HepG2 (cell line): ENCODE measurements around the gene PLCB4.

Experiments
- ARNT ChIP-seq: fragments of 450-650 bp; IDR thresholded peaks from 2 replicates; pipeline ENCODE4 v1.6.1; 2017
- CCDC6 ChIP-seq: sonication (generic); formaldehyde crosslinking; IDR thresholded peaks from 2 replicates; pipeline ENCODE4 v1.8.1; 2022; ENCODE audit warnings: mild to moderate bottlenecking, missing genetic modification reagents, moderate library complexity
- CHD2 ChIP-seq: IDR thresholded peaks from 2 replicates; pipeline ENCODE4 v1.6.1; 2011; ENCODE audit warnings: low read depth, low read length, improper control_type of control experiment
- MAF1 ChIP-seq: sonication (generic); formaldehyde crosslinking; IDR thresholded peaks from 2 replicates; pipeline ENCODE4 v1.5.0; 2020; ENCODE audit warnings: missing genetic modification reagents, borderline replicate concordance
- RAD21 ChIP-seq: fragments of 450-650 bp; formaldehyde crosslinking; IDR thresholded peaks from 2 replicates; pipeline ENCODE4 v1.5.0; 2020; ENCODE audit warnings: mild to moderate bottlenecking
- ZBTB8A ChIP-seq: sonication (generic); formaldehyde crosslinking; IDR thresholded peaks from 2 replicates; pipeline ENCODE4 v1.4.0; 2020; ENCODE audit warnings: mild to moderate bottlenecking, low read depth, missing genetic modification reagents, borderline replicate concordance
- ZMYM2 ChIP-seq: sonication (generic); formaldehyde crosslinking; IDR thresholded peaks from 2 replicates; pipeline ENCODE4 v1.8.0; 2022; ENCODE audit warnings: mild to moderate bottlenecking, missing genetic modification reagents
- TF ChIP-seq, protein P1 (sequence below): sonication (generic); formaldehyde crosslinking; IDR thresholded peaks from 2 replicates; pipeline ENCODE4 v1.5.0; 2020; ENCODE audit warnings: mild to moderate bottlenecking, missing genetic modification reagents, moderate library complexity
- TF ChIP-seq, protein P2 (sequence below): sonication (generic); formaldehyde crosslinking; IDR thresholded peaks from 2 replicates; pipeline ENCODE4 v1.4.0; 2020; ENCODE audit warnings: missing genetic modification reagents, borderline replicate concordance
- TF ChIP-seq, protein P3 (sequence below): sonication (generic); formaldehyde crosslinking; IDR thresholded peaks from 2 replicates; pipeline ENCODE4 v1.8.0; 2022; ENCODE audit warnings: mild to moderate bottlenecking, missing genetic modification reagents, moderate library complexity

DNA sequence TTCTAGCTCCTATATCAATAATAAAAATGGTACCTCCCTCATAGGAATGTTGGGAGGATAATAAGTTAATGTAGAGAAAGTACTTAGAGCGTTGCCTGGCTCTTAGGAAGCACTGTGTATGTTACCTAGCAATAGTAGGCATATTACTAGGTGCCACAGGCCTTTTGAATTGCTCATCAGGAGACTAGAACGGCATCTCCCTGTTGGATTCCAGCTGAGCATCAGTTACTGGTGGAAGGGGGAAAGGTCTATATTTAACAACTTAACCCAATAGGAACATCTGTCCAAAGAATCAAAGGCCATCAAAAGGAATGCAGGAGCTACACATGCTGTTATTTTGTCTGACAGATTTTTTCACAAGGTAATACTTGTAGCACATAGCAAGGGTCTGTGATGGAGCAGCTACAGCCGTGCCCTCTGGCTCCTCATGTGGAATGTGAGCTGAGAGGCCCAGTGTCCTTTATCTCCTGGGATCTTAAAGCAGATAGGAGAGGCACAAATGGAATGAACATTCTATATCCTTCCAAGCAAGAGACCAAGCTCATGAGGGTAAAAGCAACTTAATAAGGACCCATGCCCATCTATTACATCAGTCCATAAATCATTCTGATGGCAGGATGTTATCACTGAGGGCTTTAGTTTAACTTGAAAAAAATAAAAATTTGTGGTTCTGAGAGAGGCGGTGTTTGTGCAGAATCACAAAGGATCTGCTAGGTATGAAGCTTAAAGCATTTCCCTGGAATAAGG lies 260.6 kb downstream of the PLCB4 start:
- TF ChIP-seq CCDC6 (CRISPR knock-in tag) (no peak), MAF1 (CRISPR knock-in tag) (no peak), CHD2 (no peak), ARNT (no peak), RAD21 (CRISPR knock-in tag) (no peak), ZMYM2 (no peak), ZBTB8A (CRISPR knock-in tag) (no peak)
- TF ChIP-seq, protein P1, sequence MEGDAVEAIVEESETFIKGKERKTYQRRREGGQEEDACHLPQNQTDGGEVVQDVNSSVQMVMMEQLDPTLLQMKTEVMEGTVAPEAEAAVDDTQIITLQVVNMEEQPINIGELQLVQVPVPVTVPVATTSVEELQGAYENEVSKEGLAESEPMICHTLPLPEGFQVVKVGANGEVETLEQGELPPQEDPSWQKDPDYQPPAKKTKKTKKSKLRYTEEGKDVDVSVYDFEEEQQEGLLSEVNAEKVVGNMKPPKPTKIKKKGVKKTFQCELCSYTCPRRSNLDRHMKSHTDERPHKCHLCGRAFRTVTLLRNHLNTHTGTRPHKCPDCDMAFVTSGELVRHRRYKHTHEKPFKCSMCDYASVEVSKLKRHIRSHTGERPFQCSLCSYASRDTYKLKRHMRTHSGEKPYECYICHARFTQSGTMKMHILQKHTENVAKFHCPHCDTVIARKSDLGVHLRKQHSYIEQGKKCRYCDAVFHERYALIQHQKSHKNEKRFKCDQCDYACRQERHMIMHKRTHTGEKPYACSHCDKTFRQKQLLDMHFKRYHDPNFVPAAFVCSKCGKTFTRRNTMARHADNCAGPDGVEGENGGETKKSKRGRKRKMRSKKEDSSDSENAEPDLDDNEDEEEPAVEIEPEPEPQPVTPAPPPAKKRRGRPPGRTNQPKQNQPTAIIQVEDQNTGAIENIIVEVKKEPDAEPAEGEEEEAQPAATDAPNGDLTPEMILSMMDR (CRISPR knock-in tag): no peak
- TF ChIP-seq, protein P2, sequence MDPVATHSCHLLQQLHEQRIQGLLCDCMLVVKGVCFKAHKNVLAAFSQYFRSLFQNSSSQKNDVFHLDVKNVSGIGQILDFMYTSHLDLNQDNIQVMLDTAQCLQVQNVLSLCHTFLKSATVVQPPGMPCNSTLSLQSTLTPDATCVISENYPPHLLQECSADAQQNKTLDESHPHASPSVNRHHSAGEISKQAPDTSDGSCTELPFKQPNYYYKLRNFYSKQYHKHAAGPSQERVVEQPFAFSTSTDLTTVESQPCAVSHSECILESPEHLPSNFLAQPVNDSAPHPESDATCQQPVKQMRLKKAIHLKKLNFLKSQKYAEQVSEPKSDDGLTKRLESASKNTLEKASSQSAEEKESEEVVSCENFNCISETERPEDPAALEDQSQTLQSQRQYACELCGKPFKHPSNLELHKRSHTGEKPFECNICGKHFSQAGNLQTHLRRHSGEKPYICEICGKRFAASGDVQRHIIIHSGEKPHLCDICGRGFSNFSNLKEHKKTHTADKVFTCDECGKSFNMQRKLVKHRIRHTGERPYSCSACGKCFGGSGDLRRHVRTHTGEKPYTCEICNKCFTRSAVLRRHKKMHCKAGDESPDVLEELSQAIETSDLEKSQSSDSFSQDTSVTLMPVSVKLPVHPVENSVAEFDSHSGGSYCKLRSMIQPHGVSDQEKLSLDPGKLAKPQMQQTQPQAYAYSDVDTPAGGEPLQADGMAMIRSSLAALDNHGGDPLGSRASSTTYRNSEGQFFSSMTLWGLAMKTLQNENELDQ (CRISPR knock-in tag): no peak
- TF ChIP-seq, protein P3, sequence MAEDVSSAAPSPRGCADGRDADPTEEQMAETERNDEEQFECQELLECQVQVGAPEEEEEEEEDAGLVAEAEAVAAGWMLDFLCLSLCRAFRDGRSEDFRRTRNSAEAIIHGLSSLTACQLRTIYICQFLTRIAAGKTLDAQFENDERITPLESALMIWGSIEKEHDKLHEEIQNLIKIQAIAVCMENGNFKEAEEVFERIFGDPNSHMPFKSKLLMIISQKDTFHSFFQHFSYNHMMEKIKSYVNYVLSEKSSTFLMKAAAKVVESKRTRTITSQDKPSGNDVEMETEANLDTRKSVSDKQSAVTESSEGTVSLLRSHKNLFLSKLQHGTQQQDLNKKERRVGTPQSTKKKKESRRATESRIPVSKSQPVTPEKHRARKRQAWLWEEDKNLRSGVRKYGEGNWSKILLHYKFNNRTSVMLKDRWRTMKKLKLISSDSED (CRISPR knock-in tag): no peak
